Central memory CD8-positive, alpha-beta T cell (primary cell): Measurements from ENCODE around the gene SPTB.

Experiments
- ATAC-seq: fragments of 150-1000 bp; cut with Tn5 transposase; replicated peaks from 2 replicates; pipeline ENCODE4 v1.10.0; 2022; ENCODE audit warnings: mild to moderate bottlenecking, moderate FRiP score, moderate number of reproducible peaks; ENCODE audit not compliant: poor library complexity, severe bottlenecking; ENCODE audit errors: extremely low read depth
- DNase-seq, 2 donors: peaks; one replicate each; pipeline ENCODE4 v3.0.0; 2021; ENCODE audit warnings: low spot score in 2 of 2
- H3K27ac Mint-ChIP-seq: one replicate; pipeline ENCODE4 v1.8.0; 2022; ENCODE audit warnings: low read depth, mild to moderate bottlenecking, moderate library complexity, mixed read lengths
- H3K27me3 Mint-ChIP-seq: one replicate; pipeline ENCODE4 v1.8.0; 2022; ENCODE audit warnings: mixed read lengths
- H3K36me3 Mint-ChIP-seq: one replicate; pipeline ENCODE4 v1.8.0; 2022; ENCODE audit warnings: mild to moderate bottlenecking, moderate library complexity, mixed read lengths; ENCODE audit not compliant: insufficient read depth
- H3K4me1 Mint-ChIP-seq: one replicate; pipeline ENCODE4 v1.8.0; 2022; ENCODE audit warnings: mixed read lengths
- H3K4me3 Mint-ChIP-seq: one replicate; pipeline ENCODE4 v1.8.0; 2022; ENCODE audit warnings: mild to moderate bottlenecking, moderate library complexity, mixed read lengths
- H3K9me3 Mint-ChIP-seq: one replicate; pipeline ENCODE4 v1.8.0; 2022; ENCODE audit warnings: mixed read lengths

The SPTB gene

GRCh38 chr14:64878837-64879634 is 671 bp downstream of the SPTB start:
- Mint-ChIP-seq H3K4me1 (no peaks in the 10 kb centered on the region), H3K27me3 (peaks cover 84% of the 10 kb centered on the region), H3K27ac (no peak overlapping the region), H3K36me3 (no peaks in the 10 kb centered on the region), H3K4me3 (peak overlapping the region; percentile 79), H3K9me3 (no peaks in the 10 kb centered on the region)
- ATAC-seq (no peak), DNase-seq (no peak)

DNA sequence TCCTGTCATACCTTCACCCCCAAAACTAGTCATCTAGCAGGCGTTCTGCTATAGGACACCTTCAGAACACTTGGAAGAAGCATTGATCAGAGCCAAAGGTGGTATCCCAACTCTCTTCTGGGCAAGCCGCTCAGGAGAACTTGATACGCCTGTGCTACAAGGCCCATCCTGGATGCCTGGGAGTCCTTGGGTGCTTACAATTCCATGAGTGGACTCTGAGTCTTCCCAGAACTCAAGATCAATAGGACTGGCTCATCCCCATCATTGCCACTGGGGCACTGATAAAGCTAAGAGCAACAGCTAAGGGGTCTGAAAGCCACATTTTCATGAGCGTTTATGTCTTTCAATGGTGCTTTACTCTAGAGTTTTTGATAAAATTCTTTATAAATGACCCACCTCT is 1.9 kb downstream of the SPTB start:
- H3K4me3 Mint-ChIP-seq, result no peak overlapping the region
- DNase-seq (no peak), ATAC-seq (no peak)
- H3K27me3 Mint-ChIP-seq, result peaks cover 83% of the 10 kb centered on the region
- H3K4me1 Mint-ChIP-seq, result no peaks in the 10 kb centered on the region
- H3K27ac Mint-ChIP-seq, result no peak overlapping the region
- no peaks in the 10 kb centered on the region for H3K9me3 Mint-ChIP-seq
- no peaks in the 10 kb centered on the region for H3K36me3 Mint-ChIP-seq

- ATAC-seq (no peak), DNase-seq (no peak)
- H3K36me3 Mint-ChIP-seq, result no peaks in the 10 kb centered on the region
- no peaks in the 10 kb centered on the region for H3K4me1 Mint-ChIP-seq
- H3K27ac Mint-ChIP-seq, result no peak overlapping the region
- no peak overlapping the region for H3K4me3 Mint-ChIP-seq
- H3K9me3 Mint-ChIP-seq, result no peaks in the 10 kb centered on the region
- H3K27me3 Mint-ChIP-seq, result peaks cover 75% of the 10 kb centered on the region
These were observed 4.4 kb downstream of the SPTB start for GRCh38 chr14:64875350-64875749.

DNA sequence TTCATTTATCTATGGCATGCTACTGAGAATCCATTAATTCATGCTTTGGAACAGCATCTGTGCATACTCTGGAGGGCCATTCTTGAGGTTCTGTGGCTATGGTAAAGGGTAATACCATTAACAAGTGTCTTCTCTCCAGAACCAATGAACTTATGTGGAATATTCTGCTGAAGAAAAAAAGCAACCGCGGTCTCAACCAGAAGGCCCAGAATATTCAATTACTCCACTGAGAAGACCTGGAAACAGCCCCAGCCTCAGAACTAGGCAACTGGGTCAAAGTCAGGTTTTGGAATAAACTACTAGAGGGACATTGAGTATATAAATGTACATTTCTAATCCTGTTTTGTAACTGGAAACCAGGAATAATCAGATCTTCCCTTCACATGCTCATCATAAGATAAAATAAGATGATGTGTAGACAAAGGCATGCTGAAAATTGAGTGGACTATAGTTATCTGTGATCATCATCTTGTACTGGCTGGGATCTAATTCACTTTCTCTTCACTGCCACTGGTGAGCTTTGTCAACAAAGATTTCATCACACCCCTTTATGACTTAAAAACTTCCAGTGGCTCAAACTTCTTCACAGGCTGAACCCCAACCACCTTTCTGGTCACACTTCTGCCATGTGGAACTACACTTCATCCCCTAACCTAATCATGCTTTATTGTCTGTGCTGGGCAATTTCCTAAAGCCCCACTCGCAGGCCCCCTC is 6.0 kb downstream of the SPTB start:
- Mint-ChIP-seq H3K4me3 (no peak overlapping the region), H3K4me1 (no peaks in the 10 kb centered on the region), H3K27me3 (peaks cover 76% of the 10 kb centered on the region), H3K27ac (no peak overlapping the region), H3K36me3 (no peaks in the 10 kb centered on the region), H3K9me3 (no peaks in the 10 kb centered on the region)
- DNase-seq (no peak), ATAC-seq (no peak)

GRCh38 chr14:64871344-64871743 is 8.4 kb downstream of the SPTB start:
- no peak overlapping the region for H3K4me3 Mint-ChIP-seq
- no peak overlapping the region for H3K27ac Mint-ChIP-seq
- no peaks in the 10 kb centered on the region for H3K9me3 Mint-ChIP-seq
- no peak for ATAC-seq
- no peak for DNase-seq
- H3K4me1 Mint-ChIP-seq, result no peaks in the 10 kb centered on the region
- H3K36me3 Mint-ChIP-seq, result no peaks in the 10 kb centered on the region
- peaks cover 76% of the 10 kb centered on the region for H3K27me3 Mint-ChIP-seq

- Mint-ChIP-seq H3K4me1 (no peaks in the 10 kb centered on the region), H3K9me3 (no peaks in the 10 kb centered on the region), H3K27ac (no peak overlapping the region), H3K27me3 (peaks cover 83% of the 10 kb centered on the region), H3K4me3 (no peak overlapping the region), H3K36me3 (no peaks in the 10 kb centered on the region)
- ATAC-seq (no peak), DNase-seq (no peak)
These were observed 9.5 kb downstream of the SPTB start for GRCh38 chr14:64870160-64870559.

DNA sequence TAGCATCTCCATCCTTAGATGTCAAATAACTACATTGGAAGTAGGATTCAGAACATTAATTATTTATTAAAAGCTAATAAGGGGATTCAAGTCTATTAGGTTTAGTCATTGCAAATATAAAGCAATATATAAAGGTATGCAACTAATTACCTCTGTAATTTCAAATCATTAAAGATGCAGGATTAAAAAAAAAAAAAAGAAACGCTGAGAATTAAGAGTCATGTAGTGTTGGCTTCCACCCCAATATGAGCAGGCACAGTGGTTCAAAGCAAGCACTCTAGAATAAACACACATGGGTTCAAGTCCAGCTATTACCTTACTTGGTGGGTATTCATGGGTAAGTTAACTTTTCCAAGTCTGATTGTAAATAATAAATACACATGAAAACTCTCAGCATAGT is 10.9 kb downstream of the SPTB start:
- H3K36me3 Mint-ChIP-seq, result no peaks in the 10 kb centered on the region
- peaks cover 74% of the 10 kb centered on the region for H3K27me3 Mint-ChIP-seq
- no peak overlapping the region for H3K27ac Mint-ChIP-seq
- no peak for DNase-seq
- ATAC-seq, result no peak
- H3K9me3 Mint-ChIP-seq, result no peaks in the 10 kb centered on the region
- no peak overlapping the region for H3K4me3 Mint-ChIP-seq
- H3K4me1 Mint-ChIP-seq, result no peaks in the 10 kb centered on the region

GRCh38 chr14:64868379-64868778 is 11.3 kb downstream of the SPTB start:
- Mint-ChIP-seq H3K36me3 (no peaks in the 10 kb centered on the region), H3K27me3 (peaks cover 71% of the 10 kb centered on the region)
- ATAC-seq, result no peak

GRCh38 chr14:64867182-64867581 is 12.5 kb downstream of the SPTB start:
- DNase-seq (no peak), ATAC-seq (no peak)
- no peaks in the 10 kb centered on the region for H3K4me1 Mint-ChIP-seq
- no peak overlapping the region for H3K27ac Mint-ChIP-seq
- peaks cover 63% of the 10 kb centered on the region for H3K27me3 Mint-ChIP-seq
- H3K4me3 Mint-ChIP-seq, result no peak overlapping the region
- H3K9me3 Mint-ChIP-seq, result no peaks in the 10 kb centered on the region
- no peaks in the 10 kb centered on the region for H3K36me3 Mint-ChIP-seq

More at GRCh38 chr14:64868379-64868778, 11.3 kb downstream of the SPTB start:
- Mint-ChIP-seq H3K4me1 (no peaks in the 10 kb centered on the region), H3K9me3 (no peaks in the 10 kb centered on the region), H3K27ac (no peak overlapping the region), H3K4me3 (no peak overlapping the region)
- DNase-seq, result no peak

GRCh38 chr14:64865992-64866391 is 13.7 kb downstream of the SPTB start:
- Mint-ChIP-seq H3K4me1 (no peaks in the 10 kb centered on the region), H3K9me3 (no peaks in the 10 kb centered on the region), H3K27me3 (peaks cover 70% of the 10 kb centered on the region), H3K27ac (no peak overlapping the region), H3K4me3 (no peak overlapping the region), H3K36me3 (no peaks in the 10 kb centered on the region)
- DNase-seq (no peak), ATAC-seq (no peak)

DNA sequence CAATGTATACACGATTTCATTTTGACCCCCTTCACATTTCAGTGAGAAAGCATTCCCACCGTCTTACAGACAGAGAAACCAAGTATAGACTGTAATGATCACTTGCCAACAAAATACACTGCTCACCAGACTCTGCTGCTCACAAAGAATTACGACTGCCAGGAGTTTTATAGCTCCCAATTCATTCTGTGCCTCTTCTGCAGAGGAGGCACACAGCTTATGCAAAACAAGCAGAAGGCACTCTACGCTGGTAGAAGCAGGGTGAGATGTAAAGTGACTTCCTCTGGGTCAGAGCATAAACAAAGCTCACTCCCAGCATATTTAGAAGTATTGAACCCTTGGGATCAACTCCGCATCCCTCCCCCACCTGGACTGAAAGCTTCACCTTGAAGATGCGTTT is 14.6 kb downstream of the SPTB start:
- no peak for ATAC-seq
- peaks cover 66% of the 10 kb centered on the region for H3K27me3 Mint-ChIP-seq
- no peak overlapping the region for H3K4me3 Mint-ChIP-seq
- DNase-seq, result no peak
- no peaks in the 10 kb centered on the region for H3K9me3 Mint-ChIP-seq
- no peaks in the 10 kb centered on the region for H3K36me3 Mint-ChIP-seq
- no peak overlapping the region for H3K27ac Mint-ChIP-seq
- H3K4me1 Mint-ChIP-seq, result no peaks in the 10 kb centered on the region

DNA sequence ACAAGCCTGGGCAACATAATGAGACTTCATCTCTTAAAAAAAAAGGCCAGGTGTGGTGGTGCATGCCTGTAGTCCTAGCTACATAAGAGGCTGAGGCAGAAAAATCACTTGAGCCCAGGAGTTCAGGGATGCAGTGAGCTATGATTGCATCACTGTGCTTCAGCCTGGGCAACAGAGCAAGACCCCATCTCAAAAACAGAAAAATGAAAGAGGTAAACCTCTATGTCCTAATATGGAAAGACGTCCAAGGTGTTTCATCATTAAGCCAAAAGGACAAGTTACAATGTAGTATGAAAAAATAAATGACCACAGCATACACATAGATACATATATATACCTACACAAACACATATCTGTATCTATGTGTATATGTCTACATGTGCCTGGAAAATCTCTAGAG is 15.4 kb downstream of the SPTB start:
- Mint-ChIP-seq H3K27me3 (peaks cover 61% of the 10 kb centered on the region), H3K4me1 (no peaks in the 10 kb centered on the region), H3K27ac (no peak overlapping the region), H3K4me3 (no peak overlapping the region), H3K9me3 (no peaks in the 10 kb centered on the region), H3K36me3 (no peaks in the 10 kb centered on the region)
- ATAC-seq (no peak), DNase-seq (no peak)

DNA sequence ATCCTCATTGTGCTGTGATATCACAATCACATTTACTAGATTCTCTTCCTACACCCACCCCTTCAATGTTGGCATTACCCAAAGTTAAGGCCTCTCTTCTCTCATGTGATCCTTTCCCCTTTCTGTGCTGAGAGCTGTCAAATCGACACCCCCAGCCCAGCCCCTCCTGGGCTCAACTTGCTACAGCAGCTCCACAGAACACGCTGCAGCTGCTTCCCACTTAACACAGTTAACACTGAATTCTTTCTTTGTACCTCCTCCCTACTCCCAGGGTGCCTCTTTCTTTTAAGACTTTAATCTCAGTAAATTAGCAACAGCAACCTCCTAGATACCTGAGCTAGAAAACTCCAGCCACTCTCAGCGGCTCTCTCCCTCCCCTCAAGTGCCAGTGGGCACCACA is 17.8 kb downstream of the SPTB start:
- no peak for ATAC-seq
- Mint-ChIP-seq H3K4me1 (no peaks in the 10 kb centered on the region), H3K27ac (no peak overlapping the region), H3K4me3 (no peak overlapping the region), H3K27me3 (peaks cover 54% of the 10 kb centered on the region), H3K36me3 (no peaks in the 10 kb centered on the region), H3K9me3 (no peaks in the 10 kb centered on the region)
- DNase-seq, result no peak
